ENCODE data around the gene SAMD8. TPM values are rescaled to one million over a fixed set of nuclear protein-coding genes. Genes with fewer than 3 reads are reported as not detected.

Gene SAMD8
- total RNA-seq, 1 experiment from 2014 or later: 28.1 TPM

GRCh38 chr10:75210282-75211006, 99.0 kb downstream of the SAMD8 start, which contains the start of gene VDAC2:
Gene VDAC2, plus strand, starts transcription at chr10:75210796. Its CDS starts 363 bp downstream, at chr10:75211159.
- Mint-ChIP-seq H3K27me3 (ENCODE audit: insufficient read depth, unreplicated experiment) (no peaks in the 10 kb centered on the region), H3K36me3 (ENCODE audit: insufficient read depth, unreplicated experiment) (peaks cover 47% of the 10 kb centered on the region)
- BruUV-seq (replicated peaks): no TSS peak

GRCh38 chr10:75211007-75211691, 99.7 kb downstream of the SAMD8 start:
- DNase-seq (ENCODE audit: unreplicated experiment): peak; percentile 56
- Mint-ChIP-seq H3K9me3 (ENCODE audit: unreplicated experiment) (no peaks in the 10 kb centered on the region), H3K36me3 (ENCODE audit: insufficient read depth, unreplicated experiment) (peaks cover 54% of the 10 kb centered on the region), H3K4me3 (ENCODE audit: unreplicated experiment) (peak overlapping the region; percentile 79), H3K4me1 (ENCODE audit: insufficient read depth, unreplicated experiment) (peaks cover 24% of the 10 kb centered on the region), H3K27me3 (ENCODE audit: insufficient read depth, unreplicated experiment) (no peaks in the 10 kb centered on the region), H3K27ac (ENCODE audit: low read depth, unreplicated experiment) (peak overlapping the region; percentile 92)
- ChIA-PET CTCF (interaction anchor here (0.6 to 3.7 kb wide), 9 partner anchors 12 to 58 kb away, joined by 3 to 34 read pairs (median 4); partner anchors contain the start of gene COMTD1), POLR2A (interaction anchor here (0.7 to 18.0 kb wide), 28 partner anchors 9 to 1302 kb away, joined by 3 to 615 read pairs (median 4); partner anchors contain the start of genes ADK, AP3M1, COMTD1 and SAMD8)
- intact Hi-C loops (cut with micrococcal nuclease): loop anchor here (1.0 to 2.0 kb wide), 2 partner anchors 20 to 23 kb away; no protein-coding TSS in a partner anchor
- BruUV-seq (replicated peaks): TSS peak; percentile 36
- no peak for TF ChIP-seq CTCF (IDR thresholded peaks at IDR 0.05; ENCODE audit: unreplicated experiment)

More at GRCh38 chr10:75210282-75211006, 99.0 kb downstream of the SAMD8 start, which contains the start of gene VDAC2:
- DNase-seq (ENCODE audit: unreplicated experiment): peak; percentile 84
- intact Hi-C loops (cut with micrococcal nuclease): loop anchor here (1.0 to 2.0 kb wide), 2 partner anchors 20 to 22 kb away; no protein-coding TSS in a partner anchor
- Mint-ChIP-seq H3K4me3 (ENCODE audit: unreplicated experiment) (peak within 1 kb of the TSS; percentile 79), H3K27ac (ENCODE audit: low read depth, unreplicated experiment) (peak within 1 kb of the TSS; percentile 92), H3K9me3 (ENCODE audit: unreplicated experiment) (no peaks in the 10 kb centered on the region), H3K4me1 (ENCODE audit: insufficient read depth, unreplicated experiment) (peaks cover 21% of the 10 kb centered on the region)
- CTCF ChIA-PET: interaction anchor here (0.6 to 3.8 kb wide), 9 partner anchors 10 to 624 kb away, joined by 3 to 34 read pairs (median 6); partner anchors contain the start of genes COMTD1 and SAMD8
- POLR2A ChIA-PET: interaction anchor here (0.6 to 18.0 kb wide), 25 partner anchors 9 to 1301 kb away, joined by 3 to 615 read pairs (median 4); partner anchors contain the start of genes ADK, AP3M1, COMTD1 and SAMD8
- no peak for TF ChIP-seq CTCF (IDR thresholded peaks at IDR 0.05; ENCODE audit: unreplicated experiment)

GRCh38 chr10:75212343-75212742, 100.9 kb downstream of the SAMD8 start:
- no peak for TF ChIP-seq CTCF (IDR thresholded peaks at IDR 0.05; ENCODE audit: unreplicated experiment)
- peaks cover 25% of the 10 kb centered on the region for H3K4me1 Mint-ChIP-seq (ENCODE audit: insufficient read depth, unreplicated experiment)
- DNase-seq (ENCODE audit: unreplicated experiment): no peak
- H3K27ac Mint-ChIP-seq (ENCODE audit: low read depth, unreplicated experiment): peak overlapping the region; percentile 92
- no peaks in the 10 kb centered on the region for H3K27me3 Mint-ChIP-seq (ENCODE audit: insufficient read depth, unreplicated experiment)
- H3K36me3 Mint-ChIP-seq (ENCODE audit: insufficient read depth, unreplicated experiment): peaks cover 61% of the 10 kb centered on the region
- ChIA-PET POLR2A (interaction anchor here (0.6 to 18.0 kb wide), 14 partner anchors 8 to 1062 kb away, joined by 3 to 615 read pairs (median 8); partner anchors contain the start of genes ADK, AP3M1, COMTD1 and SAMD8), CTCF (interaction anchor here (0.6 to 3.7 kb wide), 9 partner anchors 11 to 968 kb away, joined by 3 to 34 read pairs (median 4); no protein-coding TSS in a partner anchor)
- H3K9me3 Mint-ChIP-seq (ENCODE audit: unreplicated experiment): no peaks in the 10 kb centered on the region
- H3K4me3 Mint-ChIP-seq (ENCODE audit: unreplicated experiment): peak overlapping the region; percentile 79
- intact Hi-C loops (cut with micrococcal nuclease): no loop called here
- BruUV-seq (replicated peaks): no TSS peak
